GM12873 (cell line): ENCODE measurements around the gene NCKAP5.

Source experiments
- CTCF ChIP-seq: IDR thresholded peaks from 2 replicates; pipeline ENCODE4 v1.5.1; 2012; ENCODE audit warnings: low read depth, mild to moderate bottlenecking, moderate library complexity, low read length, control low read depth; ENCODE audit not compliant: insufficient read depth; ENCODE audit errors: missing control alignments

NCKAP5 gene

GRCh38 chr2:133110201-133110600, 458.1 kb downstream of the NCKAP5 start:
- no peak for TF ChIP-seq CTCF

GRCh38 chr2:133109772-133110171, 458.5 kb downstream of the NCKAP5 start:
- TF ChIP-seq CTCF: no peak

- TF ChIP-seq CTCF: no peak
These were observed 461.0 kb downstream of the NCKAP5 start for GRCh38 chr2:133107058-133107815.

- no peak for TF ChIP-seq CTCF
These were observed 463.4 kb downstream of the NCKAP5 start for GRCh38 chr2:133104871-133105270.

GRCh38 chr2:133098787-133099186, 469.5 kb downstream of the NCKAP5 start:
- no peak for TF ChIP-seq CTCF

- no peak for TF ChIP-seq CTCF
These were observed 470.6 kb downstream of the NCKAP5 start for GRCh38 chr2:133097666-133098065.

- no peak for TF ChIP-seq CTCF
These were observed 475.7 kb downstream of the NCKAP5 start for GRCh38 chr2:133092571-133092970.
